ENCODE data around the gene FRAT1.
A peak's percentile ranks its signal among the peaks of the same experiment; 100 is the strongest.

DNA sequence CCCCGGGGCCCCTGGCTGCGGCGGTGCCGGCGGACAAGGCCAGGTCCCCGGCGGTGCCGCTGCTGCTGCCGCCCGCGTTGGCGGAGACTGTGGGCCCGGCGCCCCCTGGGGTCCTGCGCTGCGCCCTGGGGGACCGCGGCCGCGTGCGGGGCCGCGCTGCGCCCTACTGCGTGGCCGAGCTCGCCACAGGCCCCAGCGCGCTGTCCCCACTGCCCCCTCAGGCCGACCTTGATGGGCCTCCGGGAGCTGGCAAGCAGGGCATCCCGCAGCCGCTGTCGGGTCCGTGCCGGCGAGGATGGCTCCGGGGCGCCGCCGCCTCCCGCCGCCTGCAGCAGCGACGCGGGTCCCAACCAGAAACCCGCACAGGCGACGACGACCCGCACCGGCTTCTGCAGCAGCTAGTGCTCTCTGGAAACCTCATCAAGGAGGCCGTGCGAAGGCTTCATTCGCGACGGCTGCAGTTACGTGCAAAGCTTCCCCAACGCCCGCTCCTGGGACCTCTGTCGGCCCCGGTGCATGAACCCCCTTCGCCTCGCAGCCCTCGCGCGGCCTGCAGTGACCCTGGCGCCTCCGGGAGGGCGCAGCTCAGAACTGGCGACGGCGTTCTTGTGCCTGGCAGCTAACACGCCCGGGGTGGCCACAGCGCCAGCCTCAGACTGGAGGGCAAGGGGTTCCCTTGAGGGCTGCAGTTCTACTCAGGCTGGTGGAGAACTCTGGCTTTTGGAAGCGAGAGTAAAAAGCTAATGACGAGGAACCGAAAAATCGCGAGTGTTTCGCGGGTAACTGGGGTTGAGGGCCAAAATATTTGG, 804 bp downstream of the FRAT1 start:
- TF ChIP-seq, protein P1, sequence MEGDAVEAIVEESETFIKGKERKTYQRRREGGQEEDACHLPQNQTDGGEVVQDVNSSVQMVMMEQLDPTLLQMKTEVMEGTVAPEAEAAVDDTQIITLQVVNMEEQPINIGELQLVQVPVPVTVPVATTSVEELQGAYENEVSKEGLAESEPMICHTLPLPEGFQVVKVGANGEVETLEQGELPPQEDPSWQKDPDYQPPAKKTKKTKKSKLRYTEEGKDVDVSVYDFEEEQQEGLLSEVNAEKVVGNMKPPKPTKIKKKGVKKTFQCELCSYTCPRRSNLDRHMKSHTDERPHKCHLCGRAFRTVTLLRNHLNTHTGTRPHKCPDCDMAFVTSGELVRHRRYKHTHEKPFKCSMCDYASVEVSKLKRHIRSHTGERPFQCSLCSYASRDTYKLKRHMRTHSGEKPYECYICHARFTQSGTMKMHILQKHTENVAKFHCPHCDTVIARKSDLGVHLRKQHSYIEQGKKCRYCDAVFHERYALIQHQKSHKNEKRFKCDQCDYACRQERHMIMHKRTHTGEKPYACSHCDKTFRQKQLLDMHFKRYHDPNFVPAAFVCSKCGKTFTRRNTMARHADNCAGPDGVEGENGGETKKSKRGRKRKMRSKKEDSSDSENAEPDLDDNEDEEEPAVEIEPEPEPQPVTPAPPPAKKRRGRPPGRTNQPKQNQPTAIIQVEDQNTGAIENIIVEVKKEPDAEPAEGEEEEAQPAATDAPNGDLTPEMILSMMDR (IDR thresholded peaks at IDR 0.05), result peak in 2 of 4 donors; percentile 13 to 15
- peak; percentile 63 for TF ChIP-seq POLR2A (IDR thresholded peaks at IDR 0.05)
